Caco-2 (cell line): ENCODE measurements around the gene NUP210. TPM values are rescaled to one million over a fixed set of nuclear protein-coding genes. Genes with fewer than 3 reads are reported as not detected.

Experiments
- BruUV-seq: library from RNA; stranded (reverse); fragments of 400-500 nt; replicated peaks from 2 replicates; lab custom pipeline; 2021; lab: Mats Ljungman, UMichigan
- CTCF ChIA-PET: fragments of 300-600 bp; sonication (Branson Sonifier 250); formaldehyde crosslinking; loops from one replicate; lab custom pipeline; 2022; ENCODE audit warnings: antibody characterized with exemption; lab: Charles Lee
- POLR2A ChIA-PET: fragments of 300-600 bp; sonication (Branson Sonifier 250); formaldehyde crosslinking; loops from one replicate; lab custom pipeline; 2022; ENCODE audit warnings: antibody characterized with exemption; lab: Charles Lee
- DNase-seq, 2 experiments: peaks; one replicate each; pipeline versions ENCODE4 v3.0.0 to v3.0.0-alpha.2; 2020 to 2022
- H3K27me3 ChIP-seq: replicated peaks from 2 replicates; pipeline ENCODE4 v1.6.0; 2011; ENCODE audit warnings: low read length; ENCODE audit not compliant: control insufficient read depth, insufficient read depth
- H3K36me3 ChIP-seq: 2 replicates; pipeline ENCODE4 v1.5.1; 2011; ENCODE audit warnings: low read length; ENCODE audit not compliant: control insufficient read depth, insufficient read depth
- H3K4me1 ChIP-seq: fragments of 250-450 bp; sonication (Bioruptor Pico); 2 replicates; pipeline ENCODE4 v1.5.1; 2020; ENCODE audit warnings: mild to moderate bottlenecking
- H3K4me3 ChIP-seq: 2 replicates; pipeline ENCODE4 v1.5.1; 2011; ENCODE audit warnings: low read depth, mild to moderate bottlenecking, control low read depth, low read length
- H3K9me3 ChIP-seq: fragments of 250-450 bp; sonication (Bioruptor Pico); 2 replicates; pipeline ENCODE4 v1.5.1; 2020; ENCODE audit warnings: mild to moderate bottlenecking, moderate library complexity
- H3K27ac Mint-ChIP-seq: one replicate; pipeline ENCODE4 v1.8.0; 2022; ENCODE audit warnings: mixed read lengths; ENCODE audit not compliant: unreplicated experiment
- H3K27me3 Mint-ChIP-seq: one replicate; pipeline ENCODE4 v1.8.0; 2022; ENCODE audit warnings: mixed read lengths; ENCODE audit not compliant: insufficient read depth, unreplicated experiment
- H3K36me3 Mint-ChIP-seq: one replicate; pipeline ENCODE4 v1.8.0; 2022; ENCODE audit warnings: mild to moderate bottlenecking, mixed read lengths; ENCODE audit not compliant: insufficient read depth, unreplicated experiment
- H3K4me1 Mint-ChIP-seq: one replicate; pipeline ENCODE4 v1.8.0; 2022; ENCODE audit warnings: low read depth, mixed read lengths; ENCODE audit not compliant: unreplicated experiment
- H3K4me3 Mint-ChIP-seq: one replicate; pipeline ENCODE4 v1.8.0; 2022; ENCODE audit warnings: mild to moderate bottlenecking, moderate library complexity, mixed read lengths; ENCODE audit not compliant: unreplicated experiment
- H3K9me3 Mint-ChIP-seq: one replicate; pipeline ENCODE4 v1.8.0; 2022; ENCODE audit warnings: mixed read lengths; ENCODE audit not compliant: unreplicated experiment
- intact Hi-C: fragments of 100-400 bp; cut with micrococcal nuclease; formaldehyde crosslinking; loops from one replicate; pipeline ENCODE4 v1.10.0; 2022; ENCODE audit not compliant: unreplicated experiment
- total RNA-seq: library from RNA; stranded (reverse); gene quantifications from 2 replicates; pipeline ENCODE4 v1.2.3, GENCODE V29; 2022
- TF ChIP-seq, protein P1 (sequence below), 2 experiments: fragments of 200-600 bp in 1 of 2; IDR thresholded peaks; 1 replicate in 1 of 2; 2 replicates in 1 of 2; pipeline versions ENCODE4 v1.5.1 to v1.8.0; 2011 to 2022; ENCODE audit warnings: antibody characterized with exemption in 1 of 2, control low read depth in 1 of 2, inconsistent platforms in 1 of 2, low read depth in 1 of 2, low read length in 1 of 2, mild to moderate bottlenecking in 1 of 2, moderate library complexity in 1 of 2; ENCODE audit not compliant: insufficient read depth in 1 of 2, severe bottlenecking in 1 of 2, unreplicated experiment in 1 of 2

Gene NUP210
- total RNA-seq, 1 experiment from 2014 or later: 63.7 TPM

DNA sequence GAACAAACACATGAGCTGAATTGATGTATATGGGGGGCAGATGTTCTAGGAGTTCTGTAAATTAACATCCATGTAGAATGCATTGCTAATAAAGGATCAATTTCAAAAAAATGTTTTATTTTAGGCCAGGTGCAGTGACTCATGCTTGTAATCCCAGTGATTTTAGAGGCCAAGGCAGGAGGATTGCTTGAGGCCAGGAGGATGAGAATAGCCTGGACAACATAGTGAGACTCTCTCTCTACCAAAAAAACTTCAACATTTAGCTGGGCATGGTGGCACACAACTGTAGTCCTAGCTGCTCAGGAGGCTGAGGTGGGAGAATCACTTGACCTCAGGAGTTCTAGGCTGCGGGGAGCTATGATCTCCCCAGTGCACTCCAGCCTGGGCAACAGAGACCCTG, 6.5 kb upstream of the NUP210 start:
- CTCF ChIA-PET: no interaction called here
- H3K4me1 ChIP-seq: no peaks in the 10 kb centered on the region

GRCh38 chr3:13425689-13426088, 5.6 kb upstream of the NUP210 start:
- ChIA-PET POLR2A (no interaction called here), CTCF (no interaction called here)
- Histone ChIP-seq H3K36me3 (no peaks in the 10 kb centered on the region), H3K27me3 (no peaks in the 10 kb centered on the region), H3K4me3 (no peak overlapping the region), H3K4me1 (peaks cover 7% of the 10 kb centered on the region), H3K9me3 (no peaks in the 10 kb centered on the region)
- no TSS peak for BruUV-seq
- Mint-ChIP-seq H3K27me3 (no peaks in the 10 kb centered on the region), H3K4me1 (peaks cover 7% of the 10 kb centered on the region), H3K27ac (no peak overlapping the region), H3K36me3 (no peaks in the 10 kb centered on the region), H3K4me3 (no peak overlapping the region), H3K9me3 (no peaks in the 10 kb centered on the region)
- TF ChIP-seq, protein P1, sequence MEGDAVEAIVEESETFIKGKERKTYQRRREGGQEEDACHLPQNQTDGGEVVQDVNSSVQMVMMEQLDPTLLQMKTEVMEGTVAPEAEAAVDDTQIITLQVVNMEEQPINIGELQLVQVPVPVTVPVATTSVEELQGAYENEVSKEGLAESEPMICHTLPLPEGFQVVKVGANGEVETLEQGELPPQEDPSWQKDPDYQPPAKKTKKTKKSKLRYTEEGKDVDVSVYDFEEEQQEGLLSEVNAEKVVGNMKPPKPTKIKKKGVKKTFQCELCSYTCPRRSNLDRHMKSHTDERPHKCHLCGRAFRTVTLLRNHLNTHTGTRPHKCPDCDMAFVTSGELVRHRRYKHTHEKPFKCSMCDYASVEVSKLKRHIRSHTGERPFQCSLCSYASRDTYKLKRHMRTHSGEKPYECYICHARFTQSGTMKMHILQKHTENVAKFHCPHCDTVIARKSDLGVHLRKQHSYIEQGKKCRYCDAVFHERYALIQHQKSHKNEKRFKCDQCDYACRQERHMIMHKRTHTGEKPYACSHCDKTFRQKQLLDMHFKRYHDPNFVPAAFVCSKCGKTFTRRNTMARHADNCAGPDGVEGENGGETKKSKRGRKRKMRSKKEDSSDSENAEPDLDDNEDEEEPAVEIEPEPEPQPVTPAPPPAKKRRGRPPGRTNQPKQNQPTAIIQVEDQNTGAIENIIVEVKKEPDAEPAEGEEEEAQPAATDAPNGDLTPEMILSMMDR (IDR thresholded peaks at IDR 0.05; ENCODE audit: insufficient read depth in 1 of 2, low read depth in 1 of 2, low read length in 1 of 2, severe bottlenecking in 1 of 2, unreplicated experiment in 1 of 2): no peak
- intact Hi-C loops: no loop called here
- DNase-seq: no peak

More for the DNA sequence above, 6.5 kb upstream of the NUP210 start:
- no peaks in the 10 kb centered on the region for H3K27me3 ChIP-seq
- no peak for DNase-seq
- POLR2A ChIA-PET: no interaction called here
- no peaks in the 10 kb centered on the region for H3K4me1 Mint-ChIP-seq
- intact Hi-C loops: no loop called here
- no peaks in the 10 kb centered on the region for H3K9me3 ChIP-seq
- H3K27me3 Mint-ChIP-seq: no peaks in the 10 kb centered on the region
- H3K4me3 Mint-ChIP-seq: no peak overlapping the region
- TF ChIP-seq, protein P1 (IDR thresholded peaks at IDR 0.05; ENCODE audit: insufficient read depth in 1 of 2, low read depth in 1 of 2, low read length in 1 of 2, severe bottlenecking in 1 of 2, unreplicated experiment in 1 of 2): no peak
- H3K27ac Mint-ChIP-seq: no peak overlapping the region
- no peaks in the 10 kb centered on the region for H3K36me3 ChIP-seq
- H3K4me3 ChIP-seq: no peak overlapping the region
- BruUV-seq: no TSS peak
- no peaks in the 10 kb centered on the region for H3K9me3 Mint-ChIP-seq
- no peaks in the 10 kb centered on the region for H3K36me3 Mint-ChIP-seq

DNA sequence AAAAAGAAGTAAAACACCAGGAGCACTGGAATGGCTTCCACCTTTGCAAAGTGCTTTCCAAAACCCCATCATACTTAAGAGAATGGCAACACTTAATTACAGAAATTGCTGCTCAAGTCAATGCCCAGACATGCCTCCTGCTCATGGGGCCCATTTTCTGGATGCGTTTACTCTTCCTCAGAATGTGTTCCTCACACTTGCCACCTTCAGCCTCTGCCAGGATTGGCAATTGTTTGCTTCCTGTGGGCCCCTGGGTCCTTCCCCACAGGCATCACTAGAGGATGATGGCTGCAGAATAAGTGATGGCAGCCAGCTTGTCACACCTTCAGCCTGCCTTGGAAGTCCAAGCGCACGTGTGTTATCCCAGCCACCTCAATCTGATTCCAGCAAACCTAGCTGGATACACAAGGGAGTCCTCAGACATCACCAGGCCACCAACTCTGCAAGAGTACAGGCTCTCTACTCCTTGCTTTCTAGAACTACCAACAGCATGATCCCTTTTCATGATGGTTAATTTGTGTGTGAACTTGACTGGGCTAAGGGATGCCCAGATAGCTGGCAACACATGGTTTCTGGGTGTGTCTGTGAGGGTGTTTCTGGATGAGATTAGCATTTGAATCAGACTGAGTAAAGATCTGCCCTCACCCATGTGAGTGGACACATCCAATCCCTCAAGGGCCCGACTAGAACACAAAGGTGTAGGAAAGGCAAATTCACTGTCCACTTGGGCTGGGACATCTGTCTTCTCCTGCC, 4.9 kb upstream of the NUP210 start:
- Mint-ChIP-seq H3K36me3 (no peaks in the 10 kb centered on the region), H3K4me3 (no peak overlapping the region), H3K4me1 (peaks cover 8% of the 10 kb centered on the region), H3K27ac (no peak overlapping the region), H3K27me3 (no peaks in the 10 kb centered on the region), H3K9me3 (no peaks in the 10 kb centered on the region)
- H3K9me3 ChIP-seq: no peaks in the 10 kb centered on the region
- peaks cover 9% of the 10 kb centered on the region for H3K4me1 ChIP-seq
- no peak for DNase-seq
- no peaks in the 10 kb centered on the region for H3K27me3 ChIP-seq
- intact Hi-C loops: no loop called here
- no TSS peak for BruUV-seq
- CTCF ChIA-PET: no interaction called here
- POLR2A ChIA-PET: no interaction called here
- no peak overlapping the region for H3K4me3 ChIP-seq
- TF ChIP-seq, protein P1 (IDR thresholded peaks at IDR 0.05; ENCODE audit: insufficient read depth in 1 of 2, low read depth in 1 of 2, low read length in 1 of 2, severe bottlenecking in 1 of 2, unreplicated experiment in 1 of 2): no peak
- no peaks in the 10 kb centered on the region for H3K36me3 ChIP-seq
